ENCODE results near the gene GREM1. TPM values are rescaled to one million over a fixed set of nuclear protein-coding genes. Genes with fewer than 3 reads are reported as not detected.

Gene GREM1
- total RNA-seq, 1 experiment from 2014 or later, result not detected

DNA sequence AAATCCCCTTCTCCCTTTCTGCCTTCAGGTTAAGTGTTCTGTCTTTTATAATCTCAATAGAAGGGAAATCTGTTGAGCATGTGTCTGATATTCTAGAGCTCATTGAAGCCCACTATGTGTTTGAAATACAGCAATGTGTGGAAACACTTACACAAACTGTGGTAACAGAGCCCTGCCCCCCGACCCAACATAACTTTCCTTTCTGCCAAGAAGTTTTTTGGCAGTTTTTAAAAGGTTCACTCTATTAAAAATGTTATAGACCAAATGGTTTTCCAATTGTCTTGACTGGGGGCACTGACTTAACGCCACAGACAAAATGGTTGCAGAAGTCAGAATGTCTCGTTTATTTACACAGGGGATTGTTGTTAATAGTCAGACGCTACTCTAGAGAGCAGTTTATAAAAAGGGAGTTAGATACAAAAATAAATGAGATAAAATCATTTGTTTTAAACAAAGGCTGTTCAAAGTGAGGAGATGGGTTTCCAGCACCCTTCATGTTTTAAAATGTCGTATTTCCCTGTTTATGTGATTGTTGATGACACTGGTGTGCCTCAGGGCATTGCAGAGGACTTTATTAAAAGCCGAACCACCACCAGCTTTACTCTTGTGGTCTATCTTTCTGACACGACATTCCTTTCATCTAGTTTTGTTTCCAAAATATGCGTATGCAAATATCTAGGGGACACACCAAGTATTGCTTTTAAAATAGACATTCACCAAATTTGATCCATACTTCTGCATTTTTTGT lies 26.7 kb upstream of the GREM1 start:
- no peak for DNase-seq (ENCODE audit: low read depth)
- in situ Hi-C loops (cut with HindIII; ENCODE audit: low pct_unique_long_range_greater_than_20kb, low sequenced_read_pairs), result no loop called here

DNA sequence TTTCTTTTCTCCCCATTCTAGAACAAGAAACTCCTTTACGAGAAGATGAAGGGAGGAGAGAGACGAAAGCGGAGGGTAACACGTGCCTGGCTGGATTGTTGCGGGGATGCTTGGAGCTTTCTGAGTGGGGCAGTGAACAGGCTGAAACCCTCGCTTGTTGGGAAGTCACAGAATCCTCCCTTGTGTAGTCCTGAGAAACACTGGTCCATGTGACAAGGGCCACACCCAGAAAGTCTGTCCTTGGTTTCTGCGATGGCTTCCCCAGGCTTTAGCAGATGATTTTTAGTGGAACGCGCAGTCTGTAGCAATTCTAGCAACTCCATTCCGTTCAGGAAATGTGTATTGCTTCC lies 26.1 kb upstream of the GREM1 start:
- in situ Hi-C loops (cut with HindIII; ENCODE audit: low pct_unique_long_range_greater_than_20kb, low sequenced_read_pairs), result no loop called here
- DNase-seq (ENCODE audit: low read depth), result no peak

GRCh38 chr15:32692286-32692685 lies 25.5 kb upstream of the GREM1 start:
- in situ Hi-C loops (cut with HindIII; ENCODE audit: low pct_unique_long_range_greater_than_20kb, low sequenced_read_pairs), result no loop called here
- no peak for DNase-seq (ENCODE audit: low read depth)

DNA sequence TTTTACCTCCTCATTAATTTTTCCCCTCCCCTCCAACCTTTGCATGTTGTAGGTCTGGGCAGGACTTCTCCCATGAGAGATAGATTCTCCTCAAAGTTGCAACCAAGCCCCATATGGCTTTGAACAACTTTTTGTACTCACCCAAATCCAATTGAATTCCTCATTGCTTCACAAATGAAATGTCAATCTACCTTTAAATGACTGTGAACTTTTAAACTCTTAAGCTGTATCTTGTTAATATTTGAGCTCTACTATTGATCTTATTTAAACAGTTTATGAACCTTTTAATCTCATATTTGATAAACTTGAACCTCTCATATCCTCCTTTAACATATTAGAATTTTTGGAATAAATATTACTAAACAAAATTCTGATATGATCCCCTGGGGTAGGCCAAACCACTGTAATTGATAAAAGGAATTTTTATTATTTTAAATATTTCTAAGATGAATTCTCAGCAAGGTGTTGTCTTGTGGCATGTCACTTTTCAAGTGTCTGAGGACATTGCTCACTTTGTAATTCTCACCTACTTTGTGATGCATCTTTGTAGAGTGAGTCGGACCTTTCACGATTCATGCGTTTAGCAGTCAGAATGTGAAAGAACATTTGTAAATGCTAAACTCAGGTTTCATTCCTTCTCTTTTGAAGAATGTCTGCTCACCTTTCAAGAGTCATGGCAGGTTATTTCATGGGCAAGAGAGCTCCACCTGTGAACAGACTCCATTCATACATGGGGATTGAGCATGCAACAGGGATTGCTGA lies 23.4 kb upstream of the GREM1 start:
- no peak for DNase-seq (ENCODE audit: low read depth)
- in situ Hi-C loops (cut with HindIII; ENCODE audit: low pct_unique_long_range_greater_than_20kb, low sequenced_read_pairs), result no loop called here

DNA sequence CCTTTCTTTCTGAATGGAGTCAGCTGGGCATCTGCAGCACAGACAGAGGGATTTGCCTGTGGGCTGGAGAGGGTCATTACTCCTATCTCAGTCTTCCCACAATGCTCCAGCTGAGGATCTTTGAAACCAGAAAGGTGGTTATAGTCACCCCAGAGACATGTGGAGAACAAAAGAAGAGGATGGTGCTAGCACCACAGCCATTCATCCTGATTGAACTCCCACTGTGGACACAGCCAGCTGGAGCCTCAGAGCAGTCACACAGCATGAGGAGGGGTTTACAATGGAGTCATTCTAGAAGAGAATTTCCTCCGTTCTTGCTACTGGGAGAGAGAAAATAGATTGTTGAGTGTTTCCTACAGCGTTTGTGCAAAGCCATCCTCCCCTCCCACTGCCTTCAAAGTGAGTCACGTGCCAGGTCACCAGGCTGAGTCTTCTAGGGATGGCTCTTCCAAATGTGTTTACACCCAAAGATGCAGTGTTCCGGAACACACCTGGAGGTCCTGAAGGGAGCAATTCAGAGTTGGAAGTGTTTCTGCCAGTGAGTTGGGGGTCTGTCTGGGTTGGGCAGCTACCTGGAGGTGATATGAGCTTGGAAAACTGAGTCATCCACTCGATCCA lies 18.9 kb upstream of the GREM1 start:
- DNase-seq (ENCODE audit: low read depth), result no peak
- in situ Hi-C loops (cut with HindIII; ENCODE audit: low pct_unique_long_range_greater_than_20kb, low sequenced_read_pairs), result no loop called here

DNA sequence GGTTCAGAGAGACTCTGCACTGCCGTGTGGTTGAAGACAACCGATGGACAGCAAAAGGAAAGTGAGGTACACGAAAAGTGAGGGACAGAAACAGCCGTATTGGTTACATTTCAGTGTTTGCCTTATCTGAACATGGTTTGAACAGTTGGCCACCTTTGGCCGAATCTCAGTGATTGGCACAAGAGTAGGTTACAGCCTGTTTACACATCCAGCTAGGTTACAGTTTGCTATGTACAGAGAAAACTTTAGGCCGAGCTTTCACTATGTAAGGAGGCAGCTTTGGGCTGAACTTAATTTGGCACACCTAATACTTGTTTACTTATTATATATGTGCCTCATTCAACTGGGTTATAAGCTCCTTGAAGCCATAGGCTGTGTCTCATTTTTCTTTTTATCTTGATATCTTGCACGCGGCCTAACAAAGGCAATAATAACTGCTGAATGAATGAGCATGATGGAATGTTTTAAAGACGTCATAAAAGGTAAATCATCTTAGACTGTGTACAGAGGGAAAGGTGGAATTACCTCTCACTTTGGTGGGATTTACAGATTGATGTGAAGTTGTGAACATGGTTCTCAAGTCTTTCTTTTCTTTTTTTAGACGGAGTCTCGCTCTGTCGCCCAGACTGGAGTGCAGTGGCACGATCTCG lies 17.2 kb upstream of the GREM1 start:
- in situ Hi-C loops (cut with HindIII; ENCODE audit: low pct_unique_long_range_greater_than_20kb, low sequenced_read_pairs), result no loop called here
- no peak for DNase-seq (ENCODE audit: low read depth)

DNA sequence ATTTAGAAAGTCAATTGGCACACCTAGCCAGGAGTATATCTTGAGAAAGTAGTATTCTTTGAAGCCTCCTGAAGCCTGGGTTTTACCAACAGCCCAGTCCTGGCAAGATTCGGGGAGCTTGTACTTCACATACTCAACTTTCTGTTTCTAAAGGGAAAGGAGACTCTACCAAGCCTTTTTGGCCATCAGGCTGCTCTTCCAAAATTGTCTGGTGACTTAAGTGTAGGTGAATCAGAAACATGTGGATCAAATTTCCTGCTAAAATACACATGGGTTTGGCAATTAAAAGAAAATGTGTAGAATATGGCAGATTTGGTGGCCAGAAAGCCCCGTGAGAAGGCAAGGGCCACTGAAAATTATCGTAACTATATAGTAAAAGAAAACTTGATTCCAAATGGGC lies 15.9 kb upstream of the GREM1 start:
- no peak for DNase-seq (ENCODE audit: low read depth)
- in situ Hi-C loops (cut with HindIII; ENCODE audit: low pct_unique_long_range_greater_than_20kb, low sequenced_read_pairs), result no loop called here

GRCh38 chr15:32704395-32704981 lies 13.3 kb upstream of the GREM1 start:
- no peak for DNase-seq (ENCODE audit: low read depth)
- in situ Hi-C loops (cut with HindIII; ENCODE audit: low pct_unique_long_range_greater_than_20kb, low sequenced_read_pairs), result no loop called here

DNA sequence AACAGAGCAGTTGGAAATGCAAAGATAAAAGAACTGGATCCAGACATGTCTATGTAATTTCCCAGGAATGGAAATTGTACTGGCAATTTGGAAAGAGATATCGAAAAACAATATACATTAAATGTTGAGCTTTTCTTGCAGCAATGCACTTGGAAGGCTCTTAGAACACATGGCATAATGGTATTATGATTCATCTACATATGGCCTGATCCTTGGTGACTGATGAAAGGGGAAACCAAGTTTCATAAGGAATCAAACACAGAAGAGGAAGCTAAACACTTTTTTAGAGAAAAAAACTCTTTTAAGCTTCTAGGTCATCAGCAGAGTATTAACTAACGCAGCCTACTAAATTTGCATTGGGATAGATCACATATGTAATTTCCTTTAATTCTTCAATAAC lies 12.4 kb upstream of the GREM1 start:
- in situ Hi-C loops (cut with HindIII; ENCODE audit: low pct_unique_long_range_greater_than_20kb, low sequenced_read_pairs), result no loop called here
- no peak for DNase-seq (ENCODE audit: low read depth)

GRCh38 chr15:32706704-32707103 lies 11.1 kb upstream of the GREM1 start:
- DNase-seq (ENCODE audit: low read depth), result no peak
- in situ Hi-C loops (cut with HindIII; ENCODE audit: low pct_unique_long_range_greater_than_20kb, low sequenced_read_pairs), result no loop called here

- in situ Hi-C loops (cut with HindIII; ENCODE audit: low pct_unique_long_range_greater_than_20kb, low sequenced_read_pairs), result no loop called here
- DNase-seq (ENCODE audit: low read depth), result no peak
Measured at GRCh38 chr15:32707436-32707835, 10.4 kb upstream of the GREM1 start.

DNA sequence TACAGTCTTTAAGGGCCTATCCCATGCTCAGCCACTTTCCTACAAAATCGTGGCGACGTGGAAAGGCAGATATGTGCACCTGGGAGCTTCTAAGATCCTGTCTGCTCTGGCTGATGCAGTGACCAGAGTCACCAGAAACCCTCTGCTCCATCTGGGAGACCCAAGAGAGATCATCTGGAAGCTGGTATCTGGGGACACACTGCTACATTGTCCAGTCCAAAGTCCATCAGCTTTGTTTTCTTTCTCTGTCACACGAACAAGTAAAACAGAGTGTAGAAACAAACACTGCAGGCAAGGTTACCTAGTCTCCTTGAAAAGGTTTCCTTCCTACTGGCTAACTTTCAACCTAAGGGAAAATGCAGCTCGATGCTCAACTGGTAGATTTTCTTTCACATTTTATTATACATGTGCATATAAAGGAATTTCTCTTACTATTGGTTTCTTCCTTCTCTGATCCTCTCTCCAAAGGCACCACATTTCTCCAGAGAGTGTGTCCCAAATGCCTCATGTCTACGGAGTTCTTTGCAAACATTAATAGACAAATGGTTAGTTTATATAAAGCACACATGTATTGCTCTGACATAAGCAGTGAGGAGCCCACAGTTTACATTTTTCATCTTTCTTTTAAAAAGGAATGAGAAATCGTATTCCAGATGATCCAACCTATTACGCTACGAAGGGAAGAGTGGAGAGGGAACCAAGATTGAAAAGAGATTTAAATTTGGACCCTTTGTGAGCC lies 8.3 kb upstream of the GREM1 start:
- in situ Hi-C loops (cut with HindIII; ENCODE audit: low pct_unique_long_range_greater_than_20kb, low sequenced_read_pairs), result no loop called here

GRCh38 chr15:32715276-32715675 lies 2.5 kb upstream of the GREM1 start:
- peak; percentile 46 for DNase-seq (ENCODE audit: low read depth)
- in situ Hi-C loops (cut with HindIII; ENCODE audit: low pct_unique_long_range_greater_than_20kb, low sequenced_read_pairs), result no loop called here

More for the DNA sequence above, 8.3 kb upstream of the GREM1 start:
- no peak for DNase-seq (ENCODE audit: low read depth)

GRCh38 chr15:32716216-32716914 lies 1.4 kb upstream of the GREM1 start:
- DNase-seq (ENCODE audit: low read depth), result no peak
- in situ Hi-C loops (cut with HindIII; ENCODE audit: low pct_unique_long_range_greater_than_20kb, low sequenced_read_pairs), result no loop called here

- DNase-seq (ENCODE audit: low read depth), result no peak
- in situ Hi-C loops (cut with HindIII; ENCODE audit: low pct_unique_long_range_greater_than_20kb, low sequenced_read_pairs), result no loop called here
Measured at GRCh38 chr15:32716915-32717425, 834 bp upstream of the GREM1 start.

- DNase-seq (ENCODE audit: low read depth), result no peak
- in situ Hi-C loops (cut with HindIII; ENCODE audit: low pct_unique_long_range_greater_than_20kb, low sequenced_read_pairs), result no loop called here
Measured at GRCh38 chr15:32718227-32718820, 520 bp downstream of the GREM1 start.
